Bone marrow (tissue), 2 donors: ENCODE measurements around the gene MAGI2.

Source experiments
- DNase-seq, 2 donors: peaks; one replicate each; lab custom pipeline; 2025; lab: John Stamatoyannopoulos, UW

Gene MAGI2

GRCh38 chr7:78489476-78490240 lies 963.8 kb downstream of the MAGI2 start:
- no peak for DNase-seq

- no peak for DNase-seq
Measured at GRCh38 chr7:78487464-78487863, 966.0 kb downstream of the MAGI2 start.

- no peak for DNase-seq
Measured at GRCh38 chr7:78479348-78479747, 974.1 kb downstream of the MAGI2 start.

- no peak for DNase-seq
Measured at GRCh38 chr7:78476851-78477405, 976.5 kb downstream of the MAGI2 start.

- DNase-seq = no peak
Measured at GRCh38 chr7:78473571-78474301, 979.7 kb downstream of the MAGI2 start.

- DNase-seq = no peak
Measured at GRCh38 chr7:78473021-78473420, 980.4 kb downstream of the MAGI2 start.

GRCh38 chr7:78472519-78472918 lies 980.9 kb downstream of the MAGI2 start:
- no peak for DNase-seq

- no peak for DNase-seq
Measured at GRCh38 chr7:78465894-78466293, 987.6 kb downstream of the MAGI2 start.

- DNase-seq = no peak
Measured at GRCh38 chr7:78463039-78463438, 990.4 kb downstream of the MAGI2 start.

GRCh38 chr7:78450706-78451105 lies 1002.8 kb downstream of the MAGI2 start:
- no peak for DNase-seq

GRCh38 chr7:78448911-78449310 lies 1004.6 kb downstream of the MAGI2 start:
- no peak for DNase-seq

- no peak for DNase-seq
Measured at GRCh38 chr7:78444267-78444666, 1009.2 kb downstream of the MAGI2 start.

- no peak for DNase-seq
Measured at GRCh38 chr7:78443811-78444210, 1009.7 kb downstream of the MAGI2 start.

- no peak for DNase-seq
Measured at GRCh38 chr7:78441737-78442136, 1011.7 kb downstream of the MAGI2 start.

- no peak for DNase-seq
Measured at GRCh38 chr7:78438433-78438832, 1015.0 kb downstream of the MAGI2 start.

- DNase-seq = no peak
Measured at GRCh38 chr7:78437118-78437517, 1016.3 kb downstream of the MAGI2 start.

GRCh38 chr7:78435355-78435754 lies 1018.1 kb downstream of the MAGI2 start:
- no peak for DNase-seq

- no peak for DNase-seq
Measured at GRCh38 chr7:78434281-78434680, 1019.2 kb downstream of the MAGI2 start.

- no peak for DNase-seq
Measured at GRCh38 chr7:78433421-78433820, 1020.0 kb downstream of the MAGI2 start.

- no peak for DNase-seq
Measured at GRCh38 chr7:78429878-78430277, 1023.6 kb downstream of the MAGI2 start.

- DNase-seq = no peak
Measured at GRCh38 chr7:78427209-78427608, 1026.3 kb downstream of the MAGI2 start.

- DNase-seq = no peak
Measured at GRCh38 chr7:78420001-78420400, 1033.5 kb downstream of the MAGI2 start.

- DNase-seq = no peak
Measured at GRCh38 chr7:78417180-78417853, 1036.2 kb downstream of the MAGI2 start.
